ENCODE measurements around the gene IL6ST.

DNA sequence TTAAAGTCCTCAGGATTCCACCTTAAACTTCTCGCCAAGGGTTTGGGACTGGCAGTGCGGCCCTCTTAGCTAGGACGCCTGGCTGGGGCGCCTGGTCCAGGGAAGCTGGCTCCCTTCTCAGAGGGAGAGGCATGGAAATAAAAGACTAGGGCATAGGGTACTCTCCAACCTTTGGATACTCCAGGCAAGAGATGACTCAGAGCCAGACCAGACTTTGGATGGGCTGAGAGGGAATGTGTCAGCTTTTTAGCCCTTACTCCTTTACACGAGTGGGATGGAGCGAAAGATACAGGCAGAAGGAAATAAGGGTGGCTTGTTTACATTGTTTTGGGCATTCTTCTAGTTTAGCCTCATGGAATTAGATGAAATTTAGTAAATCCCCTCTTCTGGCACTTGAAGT is 95.4 kb downstream of the IL6ST start:
- no peak for TF ChIP-seq POLR2A (IDR thresholded peaks at IDR 0.05)
- TF ChIP-seq, protein P1, sequence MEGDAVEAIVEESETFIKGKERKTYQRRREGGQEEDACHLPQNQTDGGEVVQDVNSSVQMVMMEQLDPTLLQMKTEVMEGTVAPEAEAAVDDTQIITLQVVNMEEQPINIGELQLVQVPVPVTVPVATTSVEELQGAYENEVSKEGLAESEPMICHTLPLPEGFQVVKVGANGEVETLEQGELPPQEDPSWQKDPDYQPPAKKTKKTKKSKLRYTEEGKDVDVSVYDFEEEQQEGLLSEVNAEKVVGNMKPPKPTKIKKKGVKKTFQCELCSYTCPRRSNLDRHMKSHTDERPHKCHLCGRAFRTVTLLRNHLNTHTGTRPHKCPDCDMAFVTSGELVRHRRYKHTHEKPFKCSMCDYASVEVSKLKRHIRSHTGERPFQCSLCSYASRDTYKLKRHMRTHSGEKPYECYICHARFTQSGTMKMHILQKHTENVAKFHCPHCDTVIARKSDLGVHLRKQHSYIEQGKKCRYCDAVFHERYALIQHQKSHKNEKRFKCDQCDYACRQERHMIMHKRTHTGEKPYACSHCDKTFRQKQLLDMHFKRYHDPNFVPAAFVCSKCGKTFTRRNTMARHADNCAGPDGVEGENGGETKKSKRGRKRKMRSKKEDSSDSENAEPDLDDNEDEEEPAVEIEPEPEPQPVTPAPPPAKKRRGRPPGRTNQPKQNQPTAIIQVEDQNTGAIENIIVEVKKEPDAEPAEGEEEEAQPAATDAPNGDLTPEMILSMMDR (IDR thresholded peaks at IDR 0.05), result no peak
- TF ChIP-seq POLR2AphosphoS5 (IDR thresholded peaks at IDR 0.05), result no peak

Data from prostate gland (tissue), 2 donors.